BJ (cell line): Measurements from ENCODE around the gene TMEM204. TPM values are rescaled to one million over a fixed set of nuclear protein-coding genes. Genes with fewer than 3 reads are reported as not detected.

ENCODE experiments used
- CTCF ChIA-PET: fragments of 350-600 bp; formaldehyde crosslinking; extraction: SDS; loops from one replicate; lab custom pipeline; 2021; ENCODE audit warnings: antibody characterized with exemption, inconsistent platforms; lab: Yijun Ruan, JAX
- POLR2A ChIA-PET: fragments of 300-600 bp; sonication (Branson Sonifier 250); formaldehyde crosslinking; extraction: SDS; loops from one replicate; lab custom pipeline; 2021; ENCODE audit warnings: antibody characterized with exemption; lab: Charles Lee
- DNase-seq: peaks from one replicate; pipeline ENCODE4 v3.0.0-alpha.2; 2011; ENCODE audit warnings: low read depth
- H3K27me3 ChIP-seq: 2 replicates; pipeline ENCODE4 v1.6.0; 2011; ENCODE audit warnings: low read length; ENCODE audit not compliant: control insufficient read depth, insufficient read depth
- H3K36me3 ChIP-seq: 2 replicates; pipeline ENCODE4 v1.5.1; 2011; ENCODE audit warnings: low read length; ENCODE audit not compliant: control insufficient read depth, insufficient read depth
- H3K4me3 ChIP-seq: 2 replicates; pipeline ENCODE4 v1.5.1; 2011; ENCODE audit warnings: low read depth, mild to moderate bottlenecking, control low read depth, low read length
- CTCF ChIP-seq: IDR thresholded peaks from 2 replicates; pipeline ENCODE4 v1.5.1; 2011; ENCODE audit warnings: low read depth, mild to moderate bottlenecking, control low read depth, inconsistent platforms, low read length, moderate library complexity; ENCODE audit not compliant: insufficient read depth
- polyA plus RNA-seq: library from polyadenylated mRNA; depleted of rRNA; stranded (reverse); fragments of >200 nt; gene quantifications from 2 replicates; pipeline ENCODE4 v1.2.3, GENCODE V29; 2011; rRNA removed

The TMEM204 gene
- polyA plus RNA-seq, 1 experiment: 81.9 TPM

GRCh38 chr16:1597154-1597553, 63.7 kb downstream of the TMEM204 start:
- POLR2A ChIA-PET: no interaction called here
- Histone ChIP-seq H3K27me3 (no peaks in the 10 kb centered on the region), H3K36me3 (peaks cover 13% of the 10 kb centered on the region), H3K4me3 (no peak overlapping the region)
- TF ChIP-seq CTCF: no peak
- DNase-seq: no peak
- CTCF ChIA-PET: interaction anchor here (1.1 to 1.3 kb wide), 2 partner anchors 9 to 10 kb away, joined by 3 read pairs; no protein-coding TSS in a partner anchor

GRCh38 chr16:1601031-1601430, 67.6 kb downstream of the TMEM204 start:
- ChIA-PET POLR2A (no interaction called here), CTCF (interaction anchor here (1.3 kb wide), 1 partner anchor 24 kb away, joined by 3 read pairs; no protein-coding TSS in a partner anchor)
- no peak for TF ChIP-seq CTCF
- Histone ChIP-seq H3K4me3 (no peak overlapping the region), H3K36me3 (peaks cover 10% of the 10 kb centered on the region), H3K27me3 (no peaks in the 10 kb centered on the region)
- DNase-seq: no peak

- Histone ChIP-seq H3K27me3 (no peaks in the 10 kb centered on the region), H3K4me3 (no peak overlapping the region), H3K36me3 (peaks cover 10% of the 10 kb centered on the region)
- ChIA-PET CTCF (interaction anchor here (1.3 kb wide), 1 partner anchor 24 kb away, joined by 3 read pairs; no protein-coding TSS in a partner anchor), POLR2A (no interaction called here)
- no peak for DNase-seq
- no peak for TF ChIP-seq CTCF
Observed at GRCh38 chr16:1601489-1601888, 68.0 kb downstream of the TMEM204 start.

DNA sequence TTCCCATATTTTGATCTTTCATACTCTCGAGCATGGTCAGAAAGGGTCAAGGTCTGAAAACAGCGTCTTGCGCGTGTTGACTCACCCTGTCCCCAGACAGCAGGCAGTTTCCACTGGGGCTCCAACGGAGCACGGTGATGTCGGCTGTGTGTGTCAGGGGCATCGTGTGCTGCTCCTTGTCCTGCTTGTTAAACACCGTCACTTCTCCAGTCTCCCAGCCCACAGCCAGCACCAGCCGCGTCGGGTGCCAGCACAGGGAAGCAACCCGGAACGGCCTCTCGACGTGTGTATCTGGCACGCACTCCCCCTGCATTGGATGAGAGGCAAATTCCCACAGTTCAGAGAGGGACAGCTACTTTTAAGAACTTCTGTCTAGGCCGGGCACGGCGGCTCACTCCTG, 68.8 kb downstream of the TMEM204 start:
- POLR2A ChIA-PET: no interaction called here
- no peak overlapping the region for H3K4me3 ChIP-seq
- CTCF ChIA-PET: interaction anchor here (1.3 kb wide), 1 partner anchor 25 kb away, joined by 3 read pairs; no protein-coding TSS in a partner anchor
- no peaks in the 10 kb centered on the region for H3K27me3 ChIP-seq
- no peak for DNase-seq
- H3K36me3 ChIP-seq: peaks cover 11% of the 10 kb centered on the region
- no peak for TF ChIP-seq CTCF

Other genes starting within 250 kb of the TMEM204 start
- 81.2 and 138 TPM in 2 replicates for gene UBE2I, start 224.0 kb upstream of the TMEM204 start, polyA plus RNA-seq
- 0.29 and 0.33 TPM in 2 replicates for gene BAIAP3, start 200.0 kb upstream of the TMEM204 start, polyA plus RNA-seq
- 43.1 and 52.3 TPM in 2 replicates for gene TSR3, start 181.8 kb upstream of the TMEM204 start, polyA plus RNA-seq
- 74.1 and 113 TPM in 2 replicates for gene GNPTG, start 181.7 kb upstream of the TMEM204 start, polyA plus RNA-seq
- 7.9 and 15.4 TPM in 2 replicates for gene UNKL, start 119.0 kb upstream of the TMEM204 start, polyA plus RNA-seq
- gene UQCC4, start 112.9 kb upstream of the TMEM204 start, polyA plus RNA-seq: 13.3 and 19.3 TPM in 2 replicates
- not detected in 2 replicates for gene PERCC1, start 102.6 kb upstream of the TMEM204 start, polyA plus RNA-seq
- 0.04 and 0.23 TPM in 2 replicates for gene CCDC154, start 89.1 kb upstream of the TMEM204 start, polyA plus RNA-seq
- gene CLCN7, start 58.6 kb upstream of the TMEM204 start, polyA plus RNA-seq: 19.6 and 36.4 TPM in 2 replicates
- gene PTX4, start 44.7 kb upstream of the TMEM204 start, polyA plus RNA-seq: not detected in 2 replicates
- gene TELO2, start 40.3 kb upstream of the TMEM204 start, polyA plus RNA-seq: 8.1 and 15.9 TPM in 2 replicates
- gene IFT140, start 78.4 kb downstream of the TMEM204 start, polyA plus RNA-seq: 5.3 and 10.4 TPM in 2 replicates
- 5.2 and 8.0 TPM in 2 replicates for gene CRAMP1, start 78.7 kb downstream of the TMEM204 start, polyA plus RNA-seq
- gene JPT2, start 144.6 kb downstream of the TMEM204 start, polyA plus RNA-seq: 46.2 and 47.6 TPM in 2 replicates
- 12.3 and 22.5 TPM in 2 replicates for gene MAPK8IP3, start 172.5 kb downstream of the TMEM204 start, polyA plus RNA-seq
- gene NME3, start 237.9 kb downstream of the TMEM204 start, polyA plus RNA-seq: 20.3 and 34.3 TPM in 2 replicates
- gene EME2, start 239.1 kb downstream of the TMEM204 start, polyA plus RNA-seq: 2.9 and 4.0 TPM in 2 replicates
- 64.2 and 69.6 TPM in 2 replicates for gene MRPS34, start 239.5 kb downstream of the TMEM204 start, polyA plus RNA-seq
- gene SPSB3, start 248.9 kb downstream of the TMEM204 start, polyA plus RNA-seq: 15.0 and 36.5 TPM in 2 replicates
- 27.9 and 38.0 TPM in 2 replicates for gene NUBP2, start 249.3 kb downstream of the TMEM204 start, polyA plus RNA-seq